GM12801 (cell line): Measurements from ENCODE around the gene SECISBP2.

ENCODE experiments used
- TF ChIP-seq, protein P1 (sequence below): IDR thresholded peaks from one replicate; pipeline ENCODE4 v1.5.1; 2011; ENCODE audit warnings: control low read depth; ENCODE audit not compliant: insufficient read length; ENCODE audit errors: extremely low read depth

The SECISBP2 gene

GRCh38 chr9:89377411-89377810 is 59.1 kb downstream of the SECISBP2 start:
- TF ChIP-seq, protein P1, sequence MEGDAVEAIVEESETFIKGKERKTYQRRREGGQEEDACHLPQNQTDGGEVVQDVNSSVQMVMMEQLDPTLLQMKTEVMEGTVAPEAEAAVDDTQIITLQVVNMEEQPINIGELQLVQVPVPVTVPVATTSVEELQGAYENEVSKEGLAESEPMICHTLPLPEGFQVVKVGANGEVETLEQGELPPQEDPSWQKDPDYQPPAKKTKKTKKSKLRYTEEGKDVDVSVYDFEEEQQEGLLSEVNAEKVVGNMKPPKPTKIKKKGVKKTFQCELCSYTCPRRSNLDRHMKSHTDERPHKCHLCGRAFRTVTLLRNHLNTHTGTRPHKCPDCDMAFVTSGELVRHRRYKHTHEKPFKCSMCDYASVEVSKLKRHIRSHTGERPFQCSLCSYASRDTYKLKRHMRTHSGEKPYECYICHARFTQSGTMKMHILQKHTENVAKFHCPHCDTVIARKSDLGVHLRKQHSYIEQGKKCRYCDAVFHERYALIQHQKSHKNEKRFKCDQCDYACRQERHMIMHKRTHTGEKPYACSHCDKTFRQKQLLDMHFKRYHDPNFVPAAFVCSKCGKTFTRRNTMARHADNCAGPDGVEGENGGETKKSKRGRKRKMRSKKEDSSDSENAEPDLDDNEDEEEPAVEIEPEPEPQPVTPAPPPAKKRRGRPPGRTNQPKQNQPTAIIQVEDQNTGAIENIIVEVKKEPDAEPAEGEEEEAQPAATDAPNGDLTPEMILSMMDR: no peak

GRCh38 chr9:89378541-89378940 is 60.2 kb downstream of the SECISBP2 start:
- TF ChIP-seq, protein P1: no peak

DNA sequence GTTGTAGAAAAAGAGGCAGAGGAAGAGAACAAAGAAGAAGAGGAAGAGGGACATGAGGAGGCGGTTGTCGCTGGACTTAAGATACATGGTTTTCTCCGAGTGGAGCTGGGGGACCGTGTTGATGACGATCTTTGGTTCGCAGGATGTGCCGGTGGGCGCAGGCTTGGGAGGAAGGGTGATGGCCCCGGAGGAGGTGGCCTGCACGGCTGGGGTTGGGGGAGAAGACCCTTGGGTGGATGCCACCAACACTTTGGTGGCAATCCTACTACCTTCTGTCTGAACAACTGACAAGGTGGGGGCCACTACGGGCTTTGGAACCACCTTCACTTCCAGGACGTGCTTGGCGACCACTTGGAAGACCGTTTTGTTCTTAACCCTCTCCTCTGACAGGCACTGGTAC is 60.7 kb downstream of the SECISBP2 start:
- TF ChIP-seq, protein P1: no peak

DNA sequence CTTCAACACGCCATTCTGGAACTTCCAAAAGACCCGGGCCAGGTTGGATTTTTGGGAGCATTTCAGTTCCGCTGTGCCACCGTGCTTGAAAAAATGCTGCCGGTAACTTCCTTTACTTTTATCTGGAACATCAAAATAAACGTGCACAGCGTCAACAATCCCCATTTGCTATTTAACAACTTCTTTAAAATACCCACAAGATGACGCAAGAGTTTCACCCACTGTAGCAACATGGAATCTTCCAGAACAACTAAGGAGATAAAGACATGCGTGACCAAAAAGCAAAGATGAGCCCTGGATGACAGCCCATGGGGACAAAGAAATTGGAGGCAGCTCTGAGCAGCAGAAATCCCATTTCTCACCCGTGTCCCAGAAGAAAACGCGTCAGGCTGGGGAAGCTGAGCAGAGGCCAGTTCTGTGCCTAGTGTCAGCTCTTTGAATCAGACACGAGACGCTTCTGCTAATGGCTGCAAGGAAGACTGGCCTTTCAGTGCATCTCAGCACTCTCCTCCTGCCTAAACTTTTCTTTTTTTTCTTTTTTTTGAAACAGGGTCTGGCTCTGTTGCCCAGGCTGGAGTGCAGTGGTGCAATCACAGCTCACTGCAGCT is 61.3 kb downstream of the SECISBP2 start:
- TF ChIP-seq, protein P1: no peak

- TF ChIP-seq, protein P1: no peak
These were observed 62.4 kb downstream of the SECISBP2 start for GRCh38 chr9:89380437-89381307.

- TF ChIP-seq, protein P1: no peak
These were observed 63.0 kb downstream of the SECISBP2 start for GRCh38 chr9:89381308-89381609.

- TF ChIP-seq, protein P1: no peak
These were observed 64.0 kb downstream of the SECISBP2 start for GRCh38 chr9:89382026-89382986.
